ENCODE measurements around the gene TFF1.

DNA sequence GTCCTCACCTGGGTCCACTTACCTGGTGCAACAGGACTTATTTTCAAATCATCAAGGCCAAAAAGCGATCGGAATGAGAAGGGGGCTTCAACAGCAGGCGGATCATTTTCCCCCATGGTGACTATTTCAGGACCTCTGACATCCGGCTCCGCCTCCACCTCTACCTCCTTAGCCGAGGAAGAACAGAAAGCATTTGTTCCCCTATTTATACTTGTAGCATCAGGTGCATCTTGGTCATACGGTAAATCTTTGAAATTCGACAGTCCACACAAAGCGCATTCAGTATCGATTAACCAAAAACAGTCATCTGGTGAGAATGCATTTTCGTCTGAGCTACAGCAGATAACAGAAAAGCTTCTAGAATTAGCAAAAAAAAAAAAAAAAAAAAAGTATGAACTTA, 29.0 kb upstream of the TFF1 start:
- no peak for TF ChIP-seq POLR2A (IDR thresholded peaks at IDR 0.05)
- TF ChIP-seq, protein P1, sequence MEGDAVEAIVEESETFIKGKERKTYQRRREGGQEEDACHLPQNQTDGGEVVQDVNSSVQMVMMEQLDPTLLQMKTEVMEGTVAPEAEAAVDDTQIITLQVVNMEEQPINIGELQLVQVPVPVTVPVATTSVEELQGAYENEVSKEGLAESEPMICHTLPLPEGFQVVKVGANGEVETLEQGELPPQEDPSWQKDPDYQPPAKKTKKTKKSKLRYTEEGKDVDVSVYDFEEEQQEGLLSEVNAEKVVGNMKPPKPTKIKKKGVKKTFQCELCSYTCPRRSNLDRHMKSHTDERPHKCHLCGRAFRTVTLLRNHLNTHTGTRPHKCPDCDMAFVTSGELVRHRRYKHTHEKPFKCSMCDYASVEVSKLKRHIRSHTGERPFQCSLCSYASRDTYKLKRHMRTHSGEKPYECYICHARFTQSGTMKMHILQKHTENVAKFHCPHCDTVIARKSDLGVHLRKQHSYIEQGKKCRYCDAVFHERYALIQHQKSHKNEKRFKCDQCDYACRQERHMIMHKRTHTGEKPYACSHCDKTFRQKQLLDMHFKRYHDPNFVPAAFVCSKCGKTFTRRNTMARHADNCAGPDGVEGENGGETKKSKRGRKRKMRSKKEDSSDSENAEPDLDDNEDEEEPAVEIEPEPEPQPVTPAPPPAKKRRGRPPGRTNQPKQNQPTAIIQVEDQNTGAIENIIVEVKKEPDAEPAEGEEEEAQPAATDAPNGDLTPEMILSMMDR (IDR thresholded peaks at IDR 0.05) = no peak
